Chondrocyte (in vitro differentiated cells): Measurements from ENCODE around the gene CDC73. TPM values are rescaled to one million over a fixed set of nuclear protein-coding genes. Genes with fewer than 3 reads are reported as not detected.

ENCODE experiments used
- DNase-seq: peaks from one replicate; pipeline ENCODE4 v3.0.0; 2021; ENCODE audit warnings: mixed read lengths, low spot score
- H3K27ac Mint-ChIP-seq: one replicate; pipeline ENCODE4 v1.8.0; 2021; ENCODE audit warnings: mild to moderate bottlenecking, moderate library complexity, mixed read lengths; ENCODE audit not compliant: unreplicated experiment
- H3K27me3 Mint-ChIP-seq: 2 replicates; pipeline ENCODE4 v1.8.0; 2021; ENCODE audit warnings: low read depth, mixed read lengths
- H3K36me3 Mint-ChIP-seq: 2 replicates; pipeline ENCODE4 v1.8.0; 2021; ENCODE audit warnings: low read depth, mixed read lengths
- H3K4me1 Mint-ChIP-seq: 2 replicates; pipeline ENCODE4 v1.8.0; 2021; ENCODE audit warnings: low read depth, mild to moderate bottlenecking, mixed read lengths
- H3K4me3 Mint-ChIP-seq: one replicate; pipeline ENCODE4 v1.8.0; 2021; ENCODE audit warnings: mild to moderate bottlenecking, moderate library complexity, mixed read lengths; ENCODE audit not compliant: unreplicated experiment
- H3K9me3 Mint-ChIP-seq: 2 replicates; pipeline ENCODE4 v1.8.0; 2021; ENCODE audit warnings: low read depth, mixed read lengths
- total RNA-seq: library from RNA; stranded (reverse); gene quantifications from 3 replicates; pipeline ENCODE4 v1.2.1, GENCODE V29; 2021
- TF ChIP-seq, protein P1 (sequence below): fragments of 200-600 bp; sonication (generic); IDR thresholded peaks from 2 replicates; pipeline ENCODE4 v1.5.0; 2021; ENCODE audit warnings: antibody characterized with exemption, mild to moderate bottlenecking, moderate library complexity

CDC73 gene
- total RNA-seq, 1 donor from 2014 or later = 69.4 TPM

DNA sequence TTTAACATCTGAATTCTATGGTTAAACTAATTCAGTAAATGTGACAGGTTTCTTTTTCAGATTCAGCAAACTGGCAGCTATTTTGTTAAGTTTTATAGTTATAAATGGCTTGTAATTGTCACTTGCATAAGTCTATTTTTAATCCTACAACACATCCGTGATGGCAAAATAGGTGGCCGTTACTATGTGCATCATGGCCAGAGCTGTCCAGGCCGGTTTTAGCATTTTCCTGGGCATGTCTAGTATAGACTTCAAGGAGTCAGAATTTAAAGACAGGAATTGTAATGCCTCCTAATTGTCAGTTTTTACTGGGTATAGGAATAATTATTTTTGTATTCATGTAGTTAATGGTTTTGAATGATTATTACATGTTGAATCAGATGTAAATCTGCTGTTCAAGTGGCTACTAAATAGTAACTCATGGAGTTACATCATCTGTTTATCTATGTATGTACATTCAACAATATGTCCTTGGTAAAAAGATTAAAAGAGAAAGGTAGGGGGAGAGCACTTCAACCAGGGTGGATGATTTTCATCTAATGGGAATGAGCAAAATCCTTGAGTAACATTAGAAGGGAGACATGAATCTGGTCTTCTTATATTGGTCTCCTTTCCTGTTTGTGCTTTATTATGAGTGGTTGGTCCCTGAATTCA, 67.7 kb downstream of the CDC73 start:
- H3K9me3 Mint-ChIP-seq = no peaks in the 10 kb centered on the region
- TF ChIP-seq, protein P1, sequence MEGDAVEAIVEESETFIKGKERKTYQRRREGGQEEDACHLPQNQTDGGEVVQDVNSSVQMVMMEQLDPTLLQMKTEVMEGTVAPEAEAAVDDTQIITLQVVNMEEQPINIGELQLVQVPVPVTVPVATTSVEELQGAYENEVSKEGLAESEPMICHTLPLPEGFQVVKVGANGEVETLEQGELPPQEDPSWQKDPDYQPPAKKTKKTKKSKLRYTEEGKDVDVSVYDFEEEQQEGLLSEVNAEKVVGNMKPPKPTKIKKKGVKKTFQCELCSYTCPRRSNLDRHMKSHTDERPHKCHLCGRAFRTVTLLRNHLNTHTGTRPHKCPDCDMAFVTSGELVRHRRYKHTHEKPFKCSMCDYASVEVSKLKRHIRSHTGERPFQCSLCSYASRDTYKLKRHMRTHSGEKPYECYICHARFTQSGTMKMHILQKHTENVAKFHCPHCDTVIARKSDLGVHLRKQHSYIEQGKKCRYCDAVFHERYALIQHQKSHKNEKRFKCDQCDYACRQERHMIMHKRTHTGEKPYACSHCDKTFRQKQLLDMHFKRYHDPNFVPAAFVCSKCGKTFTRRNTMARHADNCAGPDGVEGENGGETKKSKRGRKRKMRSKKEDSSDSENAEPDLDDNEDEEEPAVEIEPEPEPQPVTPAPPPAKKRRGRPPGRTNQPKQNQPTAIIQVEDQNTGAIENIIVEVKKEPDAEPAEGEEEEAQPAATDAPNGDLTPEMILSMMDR = no peak
- no peak overlapping the region for H3K4me3 Mint-ChIP-seq
- no peaks in the 10 kb centered on the region for H3K27me3 Mint-ChIP-seq
- no peak for DNase-seq
- peak overlapping the region; percentile 39 for H3K27ac Mint-ChIP-seq
- peaks cover 73% of the 10 kb centered on the region for H3K4me1 Mint-ChIP-seq
- peaks cover 2% of the 10 kb centered on the region for H3K36me3 Mint-ChIP-seq

DNA sequence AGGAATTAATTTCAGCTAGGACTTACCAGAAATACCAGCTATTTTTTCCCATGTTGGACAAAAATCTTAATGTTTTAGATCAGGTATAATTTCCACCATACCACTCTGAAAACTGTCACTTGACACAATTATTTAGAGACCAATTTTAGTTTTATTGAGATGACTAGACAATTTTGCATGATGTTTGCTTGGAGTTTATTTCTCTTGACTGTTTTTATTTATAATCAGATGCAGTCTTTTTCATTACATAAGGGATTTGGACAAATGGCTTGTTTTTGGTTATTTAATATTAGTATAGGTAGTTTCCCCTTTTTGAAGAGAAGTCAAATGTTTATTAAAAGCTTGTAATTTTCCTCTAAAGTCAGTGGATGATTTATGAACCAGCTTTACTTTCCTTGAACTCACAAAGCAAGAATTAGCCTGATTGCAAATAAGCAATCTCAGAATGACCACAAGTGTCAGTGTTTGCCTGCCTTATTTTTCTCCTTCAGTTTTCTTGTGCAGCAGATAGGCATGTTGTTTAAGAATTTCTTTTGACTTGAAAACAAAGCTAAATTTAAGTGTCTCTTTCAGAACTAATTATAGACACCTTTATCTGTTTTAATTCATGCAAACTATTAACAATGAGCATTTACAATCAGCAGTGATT, 68.4 kb downstream of the CDC73 start:
- TF ChIP-seq, protein P1 = peak; percentile 79
- H3K4me3 Mint-ChIP-seq = no peak overlapping the region
- H3K4me1 Mint-ChIP-seq = peaks cover 68% of the 10 kb centered on the region
- peaks cover 3% of the 10 kb centered on the region for H3K36me3 Mint-ChIP-seq
- H3K27ac Mint-ChIP-seq = peak overlapping the region; percentile 39
- H3K27me3 Mint-ChIP-seq = no peaks in the 10 kb centered on the region
- no peak for DNase-seq
- H3K9me3 Mint-ChIP-seq = no peaks in the 10 kb centered on the region

DNA sequence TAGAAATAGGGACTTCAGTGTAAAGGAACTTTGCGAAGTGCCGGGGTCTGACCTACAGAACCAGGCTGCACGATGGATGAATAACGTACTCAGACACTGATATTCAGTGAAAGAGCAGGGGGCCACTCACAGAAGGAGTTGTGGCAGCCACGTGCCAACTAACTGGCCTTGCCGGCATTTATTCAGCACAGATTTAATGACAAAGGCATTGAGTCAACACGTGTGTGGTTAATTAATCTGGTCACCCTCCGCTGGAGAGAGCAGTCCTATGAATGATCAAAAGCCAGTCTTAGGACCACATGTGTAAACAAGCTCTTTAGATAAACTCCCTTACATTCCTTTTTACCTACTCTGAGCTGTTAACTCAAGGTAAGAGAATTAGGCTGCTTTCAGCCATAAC, 70.8 kb downstream of the CDC73 start:
- Mint-ChIP-seq H3K4me1 (peaks cover 54% of the 10 kb centered on the region), H3K9me3 (peaks cover 8% of the 10 kb centered on the region), H3K36me3 (peaks cover 3% of the 10 kb centered on the region), H3K27ac (no peak overlapping the region), H3K27me3 (no peaks in the 10 kb centered on the region), H3K4me3 (no peak overlapping the region)
- TF ChIP-seq, protein P1 = no peak
- no peak for DNase-seq

DNA sequence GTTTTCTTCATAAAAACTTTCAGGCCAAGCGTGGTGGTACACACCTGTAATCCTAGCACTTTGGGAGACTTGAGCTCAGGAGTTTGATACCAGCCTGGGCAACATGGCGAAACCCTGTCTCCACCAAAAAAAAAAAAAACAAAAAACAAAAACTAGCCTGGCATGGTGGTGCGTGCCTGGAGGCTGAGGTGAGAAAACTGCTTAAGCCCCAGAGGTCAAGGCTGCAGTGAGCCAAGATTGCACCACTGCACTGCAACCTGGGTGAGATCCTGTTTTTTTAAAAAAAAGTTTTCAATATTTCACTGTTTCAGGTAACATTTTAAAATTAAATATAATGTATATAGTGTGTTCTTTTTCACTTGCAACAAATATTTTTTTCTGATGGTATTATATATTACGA, 78.1 kb downstream of the CDC73 start:
- no peak overlapping the region for H3K27ac Mint-ChIP-seq
- H3K4me3 Mint-ChIP-seq = no peak overlapping the region
- peaks cover 35% of the 10 kb centered on the region for H3K4me1 Mint-ChIP-seq
- peaks cover 3% of the 10 kb centered on the region for H3K36me3 Mint-ChIP-seq
- no peak for DNase-seq
- TF ChIP-seq, protein P1 = no peak
- H3K27me3 Mint-ChIP-seq = no peaks in the 10 kb centered on the region
- H3K9me3 Mint-ChIP-seq = peaks cover 8% of the 10 kb centered on the region

DNA sequence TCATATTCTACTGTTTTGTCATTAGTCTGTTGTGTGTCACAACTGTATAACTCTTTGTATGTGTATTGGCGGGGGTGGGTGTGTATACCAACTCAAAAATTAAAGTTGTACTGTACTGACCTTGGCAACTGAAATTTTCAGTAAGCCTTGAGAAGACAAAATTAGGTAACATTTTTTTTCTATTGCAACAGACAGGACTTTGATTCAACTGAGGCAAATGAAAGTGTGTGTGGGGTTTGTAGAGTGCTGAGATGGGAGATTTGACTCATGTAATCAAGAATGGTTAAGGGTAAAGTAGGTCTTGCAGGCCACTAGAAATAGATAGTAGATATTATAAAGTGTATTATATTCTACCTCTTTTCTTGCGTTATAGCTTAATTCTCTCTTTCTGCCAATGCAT, 79.2 kb downstream of the CDC73 start:
- Mint-ChIP-seq H3K27me3 (no peaks in the 10 kb centered on the region), H3K27ac (no peak overlapping the region), H3K4me3 (no peak overlapping the region)

More for the DNA sequence above, 79.2 kb downstream of the CDC73 start:
- Mint-ChIP-seq H3K4me1 (peaks cover 29% of the 10 kb centered on the region), H3K9me3 (peaks cover 3% of the 10 kb centered on the region), H3K36me3 (peaks cover 9% of the 10 kb centered on the region)
- DNase-seq = no peak
- TF ChIP-seq, protein P1 = no peak
